ENCODE data around the gene CHID1. TPM values are rescaled to one million over a fixed set of nuclear protein-coding genes. Genes with fewer than 3 reads are reported as not detected.

The CHID1 gene
- total and polyA plus RNA-seq, 2 of the 8 experiments (the other 6 are each of a cell fraction or from before 2014, with no cell fraction given) = 81.2 to 88.5 TPM

DNA sequence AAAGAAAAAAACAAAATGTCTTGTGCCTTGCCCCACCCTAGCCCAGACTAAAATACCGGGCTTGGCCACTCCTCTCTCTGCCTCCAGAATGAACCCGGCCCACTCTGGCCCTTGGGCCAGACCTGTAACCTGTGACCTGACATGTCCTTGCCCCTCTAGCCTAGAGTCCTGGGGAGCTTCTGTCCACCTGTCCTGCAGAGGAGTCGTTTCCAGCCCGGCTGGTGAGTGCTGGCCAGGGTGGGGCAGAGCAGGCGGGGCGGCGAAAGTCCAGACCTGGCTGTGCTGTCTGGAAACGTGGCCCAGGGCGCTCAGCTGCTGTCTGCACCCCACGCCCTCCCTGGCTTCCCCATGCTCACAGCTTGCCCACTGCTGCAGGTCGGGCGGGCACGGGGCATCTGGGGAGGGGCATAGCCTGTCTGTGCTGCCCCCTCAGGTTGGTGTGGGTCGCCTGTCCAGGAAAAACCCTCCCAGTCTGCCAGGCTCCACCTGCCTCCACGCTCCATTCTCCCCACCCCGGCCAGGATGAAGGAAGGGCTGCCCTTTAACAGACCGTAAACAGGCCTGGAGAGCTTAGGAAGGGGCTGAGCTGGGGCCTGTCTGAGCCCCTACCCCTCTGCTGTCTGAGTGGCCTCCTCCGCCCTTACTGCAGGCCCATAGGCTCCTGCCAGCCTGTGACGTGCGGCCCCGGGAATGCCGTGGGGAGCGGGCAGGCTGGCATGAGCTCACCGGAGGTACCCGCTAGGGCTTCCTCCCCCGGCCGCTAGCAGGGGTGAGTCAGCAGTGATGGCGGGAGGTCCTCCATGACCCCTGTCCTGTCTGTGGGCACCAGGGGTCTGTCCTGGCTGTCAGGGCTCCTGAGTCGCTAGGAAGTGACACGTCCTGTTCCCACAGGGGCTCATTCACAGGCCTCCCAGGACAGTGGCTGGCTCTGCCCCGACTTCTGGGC is 76.0 kb downstream of the CHID1 start:
- Histone ChIP-seq H3K4me3 (ENCODE audit: extremely low read depth in 1 of 4, insufficient read depth in 2 of 4, low read depth in 3 of 4, low read length in 4 of 4) (no peak overlapping the region), H3K36me3 (ENCODE audit: control insufficient read depth in 2 of 4, insufficient read depth in 4 of 4, low read length in 3 of 4) (peaks cover 0 to 25% (median 14%) of the 10 kb centered on the region in 4 experiments; a peak in 5 of 8 replicates), H3K56ac (replicated peaks; ENCODE audit: insufficient read length, low read depth, low read length) (no peak overlapping the region), H3K79me1 (ENCODE audit: low read depth, low read length) (no peaks in the 10 kb centered on the region; the same call in 1 of the 2 replicates), H3K4me1 (replicated peaks in 1 of 4; ENCODE audit: control insufficient read depth in 3 of 4, insufficient read depth in 4 of 4, low read length in 3 of 4) (peaks cover 0 to 39% (median 29%) of the 10 kb centered on the region in 4 experiments; a peak in 6 of 7 replicates), H4K20me1 (replicated peaks in 1 of 2; ENCODE audit: control insufficient read depth in 1 of 2, insufficient read depth in 2 of 2, low read length in 2 of 2) (peaks cover 2 to 32% of the 10 kb centered on the region in 2 experiments), H3K27ac (ENCODE audit: low read depth, low read length) (no peak overlapping the region), H3K79me2 (ENCODE audit: control insufficient read depth in 1 of 2, insufficient read depth in 2 of 2, low read length in 2 of 2) (no peaks in the 10 kb centered on the region; a peak in 1 of 4 replicates), H3K27me3 (replicated peaks in 1 of 4; ENCODE audit: control insufficient read depth in 3 of 4, extremely low read depth in 1 of 4, insufficient read depth in 3 of 4, low read length in 3 of 4) (peaks cover 6 to 22% (median 20%) of the 10 kb centered on the region in 4 experiments), H2BK5ac (ENCODE audit: low read depth, low read length) (no peak overlapping the region; the same call in 1 of the 2 replicates), H3K4me2 (ENCODE audit: insufficient read depth in 1 of 2, low read depth in 2 of 2, low read length in 2 of 2) (peak overlapping the region in 1 of 2 experiments; percentile 84; a peak in 1 of 4 replicates), H3K4ac (replicated peaks; ENCODE audit: insufficient read length, low read depth, low read length) (no peak overlapping the region), H2AK5ac (ENCODE audit: low read depth, low read length) (no peak overlapping the region), H3K9me3 (ENCODE audit: insufficient read depth in 2 of 2, low read depth in 1 of 2, low read length in 1 of 2) (no peaks in the 10 kb centered on the region), H2BK15ac (ENCODE audit: low read length) (no peak overlapping the region), H3K14ac (ENCODE audit: insufficient read length) (no peak overlapping the region), H4K8ac (ENCODE audit: extremely low read depth, insufficient read depth, low read length) (no peak overlapping the region; the same call in 1 of the 2 replicates), H2BK20ac (ENCODE audit: low read length) (no peak overlapping the region), H3K18ac (ENCODE audit: extremely low read depth, low read length) (no peak overlapping the region), H4K91ac (replicated peaks; ENCODE audit: insufficient read length, low read length) (no peak overlapping the region), H2AFZ (ENCODE audit: low read length) (no peak overlapping the region), H3K9ac (replicated peaks in 1 of 4; ENCODE audit: extremely low read depth in 1 of 4, low read depth in 3 of 4, low read length in 3 of 4) (no peak overlapping the region), H3K23me2 (ENCODE audit: low read depth, low read length) (peaks cover 22% of the 10 kb centered on the region), H3K23ac (ENCODE audit: insufficient read length) (no peak overlapping the region), H2BK120ac (replicated peaks; ENCODE audit: low read depth, low read length) (no peak overlapping the region), H4K5ac (ENCODE audit: insufficient read length, low read depth, low read length) (no peak overlapping the region), H2BK12ac (ENCODE audit: low read depth, low read length) (no peak overlapping the region)
- FAIRE-seq = no peak
- WGBS, 2 experiments (ENCODE audit: extremely low coverage in 1 of 2, insufficient coverage in 1 of 2, insufficient read length in 1 of 2, insufficient replicate concordance in 2 of 2, low coverage in 1 of 2, low lambda C conversion rate in 2 of 2, missing lambda C conversion rate in 1 of 2) = 80% methylated on average over 29 of the region's 31 CpGs; no CpG with 5 or more reads in 1 of the 2 experiments
- DNase-seq (ENCODE audit: low read depth in 1 of 2, low spot score in 2 of 2) = no peak
- CTCF ChIA-PET (ENCODE audit: partially characterized antibody) = interaction anchor here (1.2 to 2.5 kb wide), 5 partner anchors 10 to 34 kb away, joined by 3 to 17 read pairs (median 5); partner anchors contain the start of gene PNPLA2
- POLR2A ChIA-PET (ENCODE audit: partially characterized antibody) = interaction anchor here (0.8 to 53.0 kb wide), 5 partner anchors 4 to 618 kb away, joined by 3 to 1917 read pairs (median 234); partner anchors contain the start of genes CD151, CEND1, CRACR2B and PIDD1
- TF ChIP-seq BACH1 (IDR thresholded peaks at IDR 0.05; ENCODE audit: low read length) = no peak
- TF ChIP-seq CBX5 (IDR thresholded peaks at IDR 0.05; ENCODE audit: low read depth, low read length) = no peak
- no peak for TF ChIP-seq MAFK (IDR thresholded peaks at IDR 0.05; ENCODE audit: low read depth, low read length)
